Natural killer cell (primary cell): ENCODE data around the gene BTG3. TPM values are rescaled to one million over a fixed set of nuclear protein-coding genes. Genes with fewer than 3 reads are reported as not detected.

ENCODE experiments used
- ATAC-seq, 3 donors: fragments of 150-1000 bp in 2 of 3; fragments of 200-7000 bp in 1 of 3; cut with Tn5 transposase; 1 replicate in 1 of 3; 2 replicates in 2 of 3; pipeline ENCODE4 v1.10.0; 2021; ENCODE audit warnings: mild to moderate bottlenecking in 2 of 3, moderate library complexity in 2 of 3
- DNase-seq, 2 donors: peaks; one replicate each; pipeline versions ENCODE4 v3.0.0 to v3.0.0-alpha.2; 2013 to 2021; ENCODE audit warnings: mixed read lengths in 1 of 2
- H3K27ac ChIP-seq: one replicate; pipeline ENCODE4 v1.5.1; 2013; ENCODE audit warnings: mild to moderate bottlenecking, low read length
- H3K27me3 ChIP-seq: one replicate; pipeline ENCODE4 v1.6.1; 2013; ENCODE audit warnings: low read length; ENCODE audit not compliant: control insufficient read depth, insufficient read depth
- H3K36me3 ChIP-seq: one replicate; pipeline ENCODE4 v1.6.1; 2013; ENCODE audit warnings: low read length; ENCODE audit not compliant: control insufficient read depth, insufficient read depth
- H3K4me1 ChIP-seq: one replicate; pipeline ENCODE4 v1.6.1; 2013; ENCODE audit warnings: low read length; ENCODE audit not compliant: control insufficient read depth, insufficient read depth
- H3K4me3 ChIP-seq: one replicate; pipeline ENCODE4 v1.5.1; 2013; ENCODE audit warnings: low read length
- H3K9me3 ChIP-seq: one replicate; pipeline ENCODE4 v1.6.1; 2013; ENCODE audit warnings: low read length; ENCODE audit not compliant: control insufficient read depth, insufficient read depth
- H3K27ac Mint-ChIP-seq, 2 donors: one replicate each; pipeline ENCODE4 v1.8.0; 2022; ENCODE audit warnings: mild to moderate bottlenecking in 2 of 2, mixed read lengths in 2 of 2, moderate library complexity in 1 of 2
- H3K27me3 Mint-ChIP-seq, 2 donors: one replicate each; pipeline ENCODE4 v1.8.0; 2022; ENCODE audit warnings: low read depth in 2 of 2, mixed read lengths in 2 of 2
- H3K36me3 Mint-ChIP-seq: one replicate; pipeline ENCODE4 v1.8.0; 2022; ENCODE audit warnings: mixed read lengths
- H3K4me1 Mint-ChIP-seq, 2 donors: one replicate each; pipeline ENCODE4 v1.8.0; 2022; ENCODE audit warnings: mixed read lengths in 2 of 2
- H3K4me3 Mint-ChIP-seq: one replicate; pipeline ENCODE4 v1.8.0; 2022; ENCODE audit warnings: mild to moderate bottlenecking, moderate library complexity, mixed read lengths
- H3K9me3 Mint-ChIP-seq, 2 donors: one replicate each; pipeline ENCODE4 v1.8.0; 2022; ENCODE audit warnings: mixed read lengths in 2 of 2
- CTCF ChIP-seq: fragments of 200-600 bp; IDR thresholded peaks from one replicate; pipeline ENCODE4 v1.8.0; 2022; ENCODE audit warnings: antibody characterized with exemption
- WGBS: methylation state at CpG from one replicate; pipeline ENCODE4 v1.1.7; 2013; ENCODE audit warnings: missing lambda C conversion rate; ENCODE audit not compliant: insufficient coverage; 5-methylcytosine and 5-hydroxymethylcytosine counted together
- intact Hi-C: fragments of 100-400 bp; cut with micrococcal nuclease; formaldehyde crosslinking; loops from one replicate; pipeline ENCODE4 v1.14.2; 2022
- total RNA-seq, 4 donors: library from RNA; stranded (reverse); fragments of 120-200 nt in 1 of 4; gene quantifications; one replicate each; pipeline versions ENCODE4 v1.2.3 to v1.2.4, GENCODE V29; 2013 to 2022

The BTG3 gene
- total RNA-seq, 3 donors from 2014 or later (not counting 1 experiment from before 2014, with no cell fraction given) = 57.5 to 88.8 (median 70.9) TPM

DNA sequence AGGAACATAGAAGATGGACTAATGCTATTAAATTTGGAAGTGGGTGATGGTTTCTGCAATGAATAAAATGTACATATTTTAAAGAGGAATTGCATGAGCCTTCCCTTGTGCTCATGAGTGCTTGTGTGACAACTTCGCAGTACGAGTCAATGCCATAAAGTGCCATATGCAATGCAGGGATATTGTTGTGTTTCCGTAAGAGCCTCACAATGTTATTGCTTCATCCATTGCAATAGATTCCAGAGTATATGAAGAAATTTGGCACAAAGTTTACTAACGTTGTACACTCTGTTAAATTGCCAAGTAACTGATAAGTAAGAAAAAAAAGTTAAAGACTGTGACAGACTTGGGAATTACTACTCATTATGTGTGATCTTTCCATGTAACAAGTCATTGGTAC, 22.3 kb downstream of the BTG3 start:
- no peak for DNase-seq
- no peaks in the 10 kb centered on the region for H3K27me3 Mint-ChIP-seq
- H3K9me3 Mint-ChIP-seq = no peaks in the 10 kb centered on the region
- no peak overlapping the region for H3K4me3 ChIP-seq
- intact Hi-C loops = no loop called here
- no peak for TF ChIP-seq CTCF
- H3K4me1 Mint-ChIP-seq = no peaks in the 10 kb centered on the region
- no peak for ATAC-seq
- H3K27me3 ChIP-seq = no peaks in the 10 kb centered on the region
- H3K27ac ChIP-seq = no peak overlapping the region
- H3K9me3 ChIP-seq = no peaks in the 10 kb centered on the region
- H3K4me3 Mint-ChIP-seq = no peak overlapping the region
- H3K36me3 Mint-ChIP-seq = peaks cover 17% of the 10 kb centered on the region
- H3K4me1 ChIP-seq = no peaks in the 10 kb centered on the region
- H3K36me3 ChIP-seq = peaks cover 16% of the 10 kb centered on the region
- H3K27ac Mint-ChIP-seq = no peak overlapping the region
- 99% methylated on average over 4 of the region's 4 CpGs for WGBS

- DNase-seq (peak in 1 of 2 donors; percentile 67), ATAC-seq (peak in 1 of 3 donors; percentile 56)
- no peak overlapping the region for H3K4me3 Mint-ChIP-seq
- H3K9me3 ChIP-seq = no peaks in the 10 kb centered on the region
- intact Hi-C loops = no loop called here
- peaks cover 0 to 9% of the 10 kb centered on the region in 2 donors for H3K27me3 Mint-ChIP-seq
- H3K9me3 Mint-ChIP-seq = no peaks in the 10 kb centered on the region
- H3K27ac ChIP-seq = no peak overlapping the region
- no peaks in the 10 kb centered on the region for H3K36me3 Mint-ChIP-seq
- no peaks in the 10 kb centered on the region for H3K36me3 ChIP-seq
- H3K27ac Mint-ChIP-seq = no peak overlapping the region
- 0% methylated on average over 1 of the region's 3 CpGs for WGBS
- peak; percentile 65 for TF ChIP-seq CTCF
- no peaks in the 10 kb centered on the region for H3K4me1 Mint-ChIP-seq
- no peak overlapping the region for H3K4me3 ChIP-seq
- no peaks in the 10 kb centered on the region for H3K4me1 ChIP-seq
- no peaks in the 10 kb centered on the region for H3K27me3 ChIP-seq
Measured at GRCh38 chr21:17585875-17586450, 26.7 kb downstream of the BTG3 start.

DNA sequence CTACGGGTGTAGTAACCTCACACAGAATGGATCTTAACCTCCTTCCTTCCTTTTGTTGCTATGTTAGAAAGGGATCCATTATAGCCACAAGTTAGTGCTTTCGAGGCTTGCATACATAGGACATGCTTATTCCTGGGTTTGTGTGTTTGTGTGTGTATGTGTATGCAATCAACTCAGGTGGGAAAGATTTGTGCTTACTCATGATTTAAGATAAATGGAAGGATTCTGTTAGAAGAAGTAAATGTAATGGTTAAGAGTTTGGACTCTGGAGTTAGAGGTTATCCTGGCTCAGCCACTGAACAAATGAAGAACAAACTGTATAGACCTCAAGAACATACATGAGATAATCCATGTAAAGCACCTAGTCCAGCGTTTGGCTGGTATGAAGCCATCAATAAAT, 28.8 kb downstream of the BTG3 start:
- no peak overlapping the region for H3K4me3 ChIP-seq
- no peaks in the 10 kb centered on the region for H3K9me3 ChIP-seq

More for the DNA sequence above, 28.8 kb downstream of the BTG3 start:
- WGBS = 78% methylated on average over 3 of the region's 3 CpGs
- Histone ChIP-seq H3K36me3 (no peaks in the 10 kb centered on the region), H3K4me1 (no peaks in the 10 kb centered on the region), H3K27me3 (no peaks in the 10 kb centered on the region), H3K27ac (no peak overlapping the region)
- ATAC-seq (no peak), DNase-seq (no peak)
- no peak overlapping the region for H3K4me3 Mint-ChIP-seq
- no peaks in the 10 kb centered on the region for H3K4me1 Mint-ChIP-seq
- no peak for TF ChIP-seq CTCF
- no peaks in the 10 kb centered on the region for H3K9me3 Mint-ChIP-seq
- intact Hi-C loops = no loop called here
- no peaks in the 10 kb centered on the region for H3K36me3 Mint-ChIP-seq
- H3K27me3 Mint-ChIP-seq = peaks cover 1 to 9% of the 10 kb centered on the region in 2 donors
- H3K27ac Mint-ChIP-seq = no peak overlapping the region
